Motor neuron (in vitro differentiated cells): ENCODE measurements around the gene RAD51B. TPM values are rescaled to one million over a fixed set of nuclear protein-coding genes. Genes with fewer than 3 reads are reported as not detected.
"Not testable (repeated sequence)": the region's sequence is repeated elsewhere in the genome, so short reads cannot be mapped to it uniquely, and the experiment has no call there.

Source experiments
- ATAC-seq, 8 experiments: fragments of 200-7000 bp; cut with Tn5 transposase; replicated peaks in 6 of 8; 2 replicates each; pipeline ENCODE4 v1.8.0; 2021; ENCODE audit warnings: mild to moderate bottlenecking in 8 of 8, moderate library complexity in 8 of 8
- H3K27ac ChIP-seq, 2 donors: fragments of 250-450 bp; sonication (Bioruptor Pico); 2 replicates each; pipeline ENCODE4 v1.9.0; 2021; ENCODE audit warnings: antibody characterized with exemption in 2 of 2, mild to moderate bottlenecking in 2 of 2, moderate library complexity in 1 of 2
- H3K4me1 ChIP-seq, 2 donors: fragments of 250-450 bp; sonication (Bioruptor Pico); replicated peaks in 1 of 2; 2 replicates each; pipeline ENCODE4 v1.6.1; 2021; ENCODE audit warnings: antibody characterized with exemption in 2 of 2, mild to moderate bottlenecking in 2 of 2, moderate library complexity in 1 of 2
- H3K4me3 ChIP-seq, 5 donors: fragments of 250-450 bp; sonication (Bioruptor Pico); 2 replicates each; pipeline ENCODE4 v1.9.0; 2021; ENCODE audit warnings: antibody characterized with exemption in 5 of 5, mild to moderate bottlenecking in 5 of 5, moderate library complexity in 4 of 5
- WGBS, 10 experiments: fragments of 450-650 bp; shearing (Covaris generic); methylation state at CpG; one replicate each; pipeline ENCODE4 v1.0.0; 2022; 5-methylcytosine and 5-hydroxymethylcytosine counted together
- in situ Hi-C, 9 experiments: fragments of 400-800 bp; cut with MboI; loops; one replicate each; pipeline ENCODE4 v1.15.0; 2021; ENCODE audit warnings: low sequenced_read_pairs in 9 of 9, low pct_unique_long_range_greater_than_20kb in 2 of 9; ENCODE audit not compliant: unreplicated experiment in 9 of 9
- total RNA-seq, 8 experiments: library from RNA; unstranded; fragments of 300-600 nt; gene quantifications; 2 replicates each; pipeline versions ENCODE4 v1.2.3 to v1.2.4, GENCODE V29; 2022

The RAD51B gene
- total RNA-seq, 8 experiments from 2014 or later: 5.4 to 37.7 (median 11.0) TPM

DNA sequence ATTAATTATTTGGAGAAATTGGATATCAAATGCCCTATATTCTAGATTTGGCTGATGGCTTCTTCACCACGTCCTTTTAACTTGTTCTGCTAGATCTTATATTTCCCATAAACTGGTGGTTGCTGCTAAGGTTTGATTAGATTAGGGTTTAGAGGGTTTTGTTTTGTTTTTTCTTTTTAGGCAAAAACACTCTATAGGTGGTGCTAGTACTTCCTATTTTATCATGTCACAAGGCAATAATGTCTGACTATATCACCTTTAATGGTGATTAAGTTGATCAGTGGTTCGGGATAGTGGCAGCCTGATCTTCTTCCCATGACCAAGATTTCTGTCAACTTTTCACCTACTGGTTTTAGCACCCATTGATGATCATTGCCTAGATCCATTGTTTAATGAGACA is 455.1 kb downstream of the RAD51B start:
- peaks cover 6 to 13% of the 10 kb centered on the region in 2 donors for H3K4me1 ChIP-seq
- no peak overlapping the region for H3K4me3 ChIP-seq
- no peak for ATAC-seq
- H3K27ac ChIP-seq: no peak overlapping the region
- 77 to 100% (median 97%) methylated on average over 1 to 2 of the region's 2 CpGs for WGBS, 10 experiments
- in situ Hi-C loops: loop anchor here in 2 of 9 experiments (25.0 kb wide), 2 partner anchors 238 to 513 kb away; partner anchors contain the start of gene ZFP36L1 (in 1 of the 2)

DNA sequence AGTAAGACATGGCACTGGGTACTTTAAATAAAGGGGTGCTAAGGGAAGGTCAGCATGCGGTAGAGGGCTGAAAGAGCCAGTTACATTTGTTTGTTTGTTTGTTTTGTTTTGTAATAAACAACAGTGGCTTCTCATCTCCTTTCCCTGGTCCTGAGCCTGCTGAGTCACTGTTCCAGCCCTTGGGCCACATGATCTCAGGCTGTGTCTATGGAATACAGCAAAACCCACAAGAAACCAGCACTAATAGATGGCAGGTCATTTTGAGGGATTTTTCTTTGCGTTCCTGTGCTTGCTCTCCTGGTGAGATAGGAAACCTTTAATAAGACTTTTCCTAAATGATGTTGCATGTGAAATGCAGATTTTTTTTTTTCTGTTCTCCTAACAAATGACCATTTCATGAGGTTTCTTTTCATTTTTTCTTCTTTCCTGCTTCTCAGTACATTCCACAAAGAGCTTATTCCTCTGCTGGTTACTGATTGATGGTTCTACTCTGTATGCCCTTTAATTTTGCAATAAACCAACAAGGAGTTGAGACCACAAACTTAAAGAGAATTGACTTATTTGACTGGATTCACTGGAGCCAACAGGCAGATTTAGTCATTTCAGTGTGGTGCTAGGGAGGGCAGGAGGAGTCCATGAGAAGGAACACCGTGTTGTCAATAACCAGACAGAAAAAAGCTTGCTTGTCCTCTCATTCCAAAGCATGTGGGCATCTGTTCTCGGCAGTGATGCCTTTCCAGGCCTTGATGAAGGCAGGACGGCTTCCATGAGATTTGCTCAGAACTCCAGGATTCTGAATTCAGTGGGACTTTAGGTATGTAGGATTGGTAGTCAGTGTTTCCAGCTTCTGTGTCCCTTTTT is 459.2 kb downstream of the RAD51B start:
- 36 to 100% (median 75%) methylated on average over 1 to 4 of the region's 5 CpGs for WGBS, 10 experiments
- Histone ChIP-seq H3K4me3 (no peak overlapping the region), H3K27ac (peak overlapping the region in 1 of 2 donors; percentile 12), H3K4me1 (peaks cover 0 to 9% of the 10 kb centered on the region in 2 donors)
- peak in 7 of 8 experiments; percentile 73 to 90 (median 80) for ATAC-seq
- in situ Hi-C loops: no loop called here

DNA sequence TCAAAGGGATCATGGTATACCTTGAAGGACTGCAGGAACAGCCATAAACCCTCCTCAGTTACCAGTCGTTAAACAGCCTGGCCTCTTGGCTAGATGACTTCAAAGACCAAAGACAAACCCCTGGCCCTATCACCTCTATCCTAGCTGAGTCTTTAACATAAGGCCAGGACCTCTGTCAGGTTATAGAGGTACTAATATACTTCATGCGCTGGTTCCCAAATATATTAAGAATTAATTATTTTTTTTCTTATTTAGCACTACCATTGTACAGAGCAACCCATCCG is 459.8 kb downstream of the RAD51B start:
- ATAC-seq: no peak

DNA sequence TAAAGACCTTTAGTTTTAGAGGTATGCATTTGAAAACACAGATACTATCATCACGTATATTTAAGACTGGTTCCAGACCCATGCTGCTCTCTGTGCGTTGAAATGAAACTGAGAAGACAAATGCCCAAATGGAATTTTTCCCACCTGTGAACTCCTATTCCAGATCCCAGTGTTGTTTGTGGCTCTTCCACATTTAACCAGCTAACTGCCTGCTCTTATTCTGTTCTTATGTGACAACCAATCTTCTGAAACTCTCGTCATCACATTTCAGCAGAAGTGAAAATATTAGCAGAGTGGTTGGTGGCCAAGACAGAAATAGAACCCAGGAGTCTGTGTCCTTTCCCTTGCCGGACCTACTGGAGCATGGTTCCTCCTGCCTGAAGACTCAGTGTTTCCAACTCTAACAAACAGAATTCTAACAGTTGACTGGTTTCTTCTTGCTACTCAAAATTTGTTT is 460.2 kb downstream of the RAD51B start:
- H3K4me3 ChIP-seq: no peak overlapping the region
- peaks cover 0 to 11% of the 10 kb centered on the region in 2 donors for H3K4me1 ChIP-seq
- 70 to 100% (median 90%) methylated on average over 1 to 4 of the region's 4 CpGs; no CpG with 5 or more reads in 1 of the 10 experiments for WGBS, 10 experiments
- H3K27ac ChIP-seq: no peak overlapping the region
- no peak for ATAC-seq
- in situ Hi-C loops: no loop called here

More for the DNA sequence above, 459.8 kb downstream of the RAD51B start:
- 76 to 100% (median 89%) methylated on average over 1 to 3 of the region's 3 CpGs; no CpG with 5 or more reads in 1 of the 10 experiments for WGBS, 10 experiments
- Histone ChIP-seq H3K4me1 (peaks cover 0 to 9% of the 10 kb centered on the region in 2 donors), H3K27ac (no peak overlapping the region), H3K4me3 (no peak overlapping the region)
- in situ Hi-C loops: no loop called here

DNA sequence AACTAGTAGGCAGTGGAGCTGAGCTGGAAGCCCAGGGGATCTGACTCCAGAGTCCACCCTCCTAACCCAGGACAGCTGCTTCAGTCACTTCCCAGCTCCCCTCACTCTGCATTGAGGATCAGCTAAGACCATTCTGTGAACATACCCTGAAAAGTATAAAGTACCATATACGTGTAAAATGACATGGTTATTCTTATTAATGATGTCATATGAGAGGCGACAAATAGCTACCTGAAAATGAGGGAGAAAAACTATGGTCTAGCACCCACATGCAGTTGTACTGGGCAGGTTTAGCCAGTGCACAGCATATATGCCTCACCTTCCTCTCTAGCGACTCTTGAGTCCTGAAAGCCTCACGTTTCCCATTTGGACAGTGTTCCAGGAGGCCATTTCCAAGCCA is 461.9 kb downstream of the RAD51B start:
- WGBS, 10 experiments: 44 to 100% (median 96%) methylated on average over 1 to 4 of the region's 4 CpGs; no CpG with 5 or more reads in 2 of the 10 experiments
- H3K4me1 ChIP-seq: peaks cover 0 to 19% of the 10 kb centered on the region in 2 donors
- H3K27ac ChIP-seq: no peak overlapping the region
- in situ Hi-C loops: no loop called here
- H3K4me3 ChIP-seq: no peak overlapping the region
- ATAC-seq: no peak

DNA sequence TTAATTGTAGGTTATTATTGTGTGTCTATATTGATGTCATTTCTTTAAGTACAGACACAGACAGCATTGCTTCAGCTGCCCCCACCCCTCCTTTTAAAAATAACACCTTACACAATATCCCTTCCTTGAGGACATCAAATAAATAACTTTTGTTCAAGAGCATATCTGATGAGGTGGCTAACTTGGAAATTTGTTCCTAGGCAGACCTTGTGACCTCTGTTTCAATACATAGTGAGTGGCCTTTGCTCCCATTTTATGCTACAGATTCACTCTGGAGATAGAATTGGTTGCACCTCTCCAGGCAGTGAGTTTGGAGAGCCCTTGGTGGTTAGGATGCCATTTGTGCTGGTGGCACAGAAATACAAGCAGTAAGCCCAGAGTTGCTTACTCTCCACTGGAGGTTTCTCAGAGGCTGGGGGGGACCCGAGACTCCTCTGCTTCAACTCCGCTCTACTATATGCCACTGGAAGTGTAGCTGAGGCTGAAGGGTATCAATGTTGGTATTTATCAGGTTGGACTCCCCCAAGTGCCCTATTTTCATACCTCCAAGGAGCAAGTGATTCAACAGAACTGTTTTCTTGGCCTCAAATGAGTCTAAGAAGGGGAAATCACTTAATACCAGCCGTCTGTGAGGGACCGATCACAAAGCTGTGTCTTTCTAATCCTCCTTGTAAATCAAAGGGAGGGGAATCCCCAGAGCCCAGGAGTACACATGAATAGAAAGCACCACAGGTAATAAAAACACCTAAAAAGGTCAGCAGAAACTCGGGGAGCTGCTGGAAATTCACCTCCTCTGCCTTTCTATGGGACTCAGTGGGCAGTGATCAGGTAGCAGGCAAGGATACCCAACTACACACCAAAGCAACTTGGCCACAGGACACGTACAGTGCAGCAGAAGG is 463.1 kb downstream of the RAD51B start:
- Histone ChIP-seq H3K27ac (no peak overlapping the region), H3K4me3 (no peak overlapping the region), H3K4me1 (peaks cover 0 to 19% of the 10 kb centered on the region in 2 donors)
- ATAC-seq: no peak
- WGBS, 10 experiments: 50 to 100% (median 85%) methylated on average over 2 to 3 of the region's 6 CpGs; no CpG with 5 or more reads in 4 of the 10 experiments
- in situ Hi-C loops: no loop called here

DNA sequence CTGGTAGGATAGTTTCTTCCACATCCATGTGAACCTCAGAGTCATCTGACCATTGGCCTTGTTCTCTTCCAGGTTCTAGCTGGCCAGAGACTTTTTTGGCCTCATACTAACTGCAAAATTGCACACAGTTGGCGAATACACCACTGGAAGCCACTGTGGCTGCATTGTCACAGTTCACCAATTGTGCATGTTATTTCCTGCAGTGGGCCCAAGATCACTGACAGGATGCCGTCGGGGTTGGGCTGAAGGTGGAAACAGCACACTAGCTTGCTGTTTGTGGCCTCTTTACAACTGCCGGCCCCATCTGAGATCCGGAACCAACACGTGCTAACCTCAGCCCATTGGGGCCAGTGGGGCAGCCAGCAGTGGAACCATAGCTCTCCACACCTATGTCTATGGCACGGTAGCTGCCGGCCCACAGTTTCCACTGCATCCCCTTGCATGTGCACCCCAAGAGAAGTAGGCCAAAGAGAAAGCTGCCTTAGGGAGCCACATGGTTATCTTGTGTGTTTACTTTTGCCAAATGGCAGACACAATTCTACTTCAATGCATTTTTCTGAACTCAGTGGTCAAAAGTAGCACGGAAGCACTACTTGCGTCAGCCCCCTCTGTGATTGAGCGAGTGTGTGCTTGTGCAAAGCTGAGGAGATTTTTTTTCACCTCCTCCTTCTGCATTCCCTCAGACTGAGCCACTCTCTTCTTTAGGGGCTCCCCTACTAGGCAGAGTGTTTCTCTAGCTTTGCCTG is 464.0 kb downstream of the RAD51B start:
- peaks cover 0 to 18% of the 10 kb centered on the region in 2 donors for H3K4me1 ChIP-seq
- in situ Hi-C loops: no loop called here
- WGBS, 10 experiments: 80 to 100% (median 89%) methylated on average over 1 to 9 of the region's 11 CpGs; no CpG with 5 or more reads in 3 of the 10 experiments
- ATAC-seq: no peak
- H3K27ac ChIP-seq: no peak overlapping the region
- H3K4me3 ChIP-seq: no peak overlapping the region

DNA sequence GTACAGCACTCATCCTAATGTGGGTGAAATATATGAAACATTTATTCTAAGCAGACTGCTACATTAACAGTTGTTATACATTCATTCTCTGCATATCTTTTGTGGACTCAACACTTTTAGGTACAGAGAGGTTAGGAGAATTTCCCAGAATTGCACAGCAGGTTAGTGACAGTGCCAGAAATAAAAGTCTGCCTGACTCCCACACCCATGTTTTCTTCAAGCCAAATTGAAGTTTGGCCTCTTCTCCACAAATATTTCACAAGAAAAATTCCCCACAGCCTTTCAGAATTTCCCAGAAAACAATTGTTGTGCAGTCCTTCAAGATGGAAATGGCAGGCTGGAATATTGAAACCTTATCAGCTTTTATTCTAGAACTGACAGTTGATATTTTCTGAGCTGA is 464.8 kb downstream of the RAD51B start:
- in situ Hi-C loops: no loop called here
- no peak overlapping the region for H3K27ac ChIP-seq

DNA sequence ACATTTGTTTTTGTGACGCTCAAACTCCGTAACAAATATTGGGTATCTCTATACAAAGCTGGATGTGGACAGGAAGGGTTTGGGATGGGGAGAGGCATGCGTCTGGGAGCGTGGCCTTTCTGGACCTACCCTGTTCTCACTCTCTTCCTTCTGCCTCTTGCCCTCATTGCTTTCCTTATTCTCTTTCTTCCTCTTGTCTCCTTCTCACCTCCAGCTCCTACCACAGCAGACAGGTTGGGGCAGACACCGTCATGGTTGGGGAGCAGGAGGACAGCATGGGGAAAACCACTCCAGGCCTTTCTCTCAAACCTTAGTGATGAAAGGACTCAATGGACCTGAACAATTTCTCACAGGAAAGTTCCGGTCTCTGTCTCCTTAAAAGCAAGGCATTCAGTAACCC is 465.3 kb downstream of the RAD51B start:
- Histone ChIP-seq H3K4me3 (no peak overlapping the region), H3K4me1 (peaks cover 2 to 12% of the 10 kb centered on the region in 2 donors), H3K27ac (no peak overlapping the region)
- ATAC-seq: no peak
- in situ Hi-C loops: no loop called here
- 30 to 100% (median 89%) methylated on average over 2 to 6 of the region's 6 CpGs for WGBS, 10 experiments

More for the DNA sequence above, 464.8 kb downstream of the RAD51B start:
- Histone ChIP-seq H3K4me3 (no peak overlapping the region), H3K4me1 (peaks cover 0 to 10% of the 10 kb centered on the region in 2 donors)
- no peak for ATAC-seq

DNA sequence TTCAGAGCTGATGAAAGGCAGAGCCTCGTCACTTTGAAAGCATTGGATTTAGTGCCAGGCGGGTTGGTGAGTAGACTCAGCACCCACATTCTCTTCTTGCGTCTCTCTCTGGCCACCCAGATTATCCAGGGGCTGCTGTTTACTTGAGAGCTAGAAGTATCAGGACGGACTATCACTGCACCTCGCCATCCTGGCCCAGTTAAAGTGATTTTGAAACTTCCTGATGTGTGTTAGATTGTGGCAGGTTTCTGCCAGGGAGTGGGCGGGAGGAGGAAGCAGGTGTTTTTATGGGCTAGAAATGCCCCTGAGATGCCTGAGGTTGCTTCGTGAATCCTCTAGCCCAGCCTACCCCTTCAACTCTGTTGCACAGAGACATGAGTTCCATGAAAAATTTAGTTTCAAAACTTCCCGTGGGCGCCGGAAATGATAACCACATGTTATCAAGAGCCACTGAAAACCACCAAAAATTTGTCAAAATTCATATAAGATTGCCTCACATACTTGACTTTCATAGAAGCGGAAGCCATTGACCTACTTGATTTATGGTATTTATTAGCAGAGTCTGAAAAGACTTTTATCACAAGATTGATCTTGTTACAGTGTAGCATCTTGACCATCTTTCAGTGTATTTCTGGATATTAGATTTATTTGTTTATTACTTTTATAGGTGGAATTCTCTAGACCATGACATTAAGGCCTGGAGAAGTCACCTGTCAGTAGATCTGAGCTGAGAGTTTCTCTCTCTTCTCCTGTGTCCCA is 466.0 kb downstream of the RAD51B start:
- Histone ChIP-seq H3K4me1 (peaks cover 9 to 17% of the 10 kb centered on the region in 2 donors), H3K4me3 (no peak overlapping the region), H3K27ac (no peak overlapping the region)
- in situ Hi-C loops: no loop called here
- no peak for ATAC-seq
- 29 to 100% (median 84%) methylated on average over 2 to 11 of the region's 11 CpGs; no CpG with 5 or more reads in 1 of the 10 experiments for whole genome bisulfite sequencing, 10 experiments

DNA sequence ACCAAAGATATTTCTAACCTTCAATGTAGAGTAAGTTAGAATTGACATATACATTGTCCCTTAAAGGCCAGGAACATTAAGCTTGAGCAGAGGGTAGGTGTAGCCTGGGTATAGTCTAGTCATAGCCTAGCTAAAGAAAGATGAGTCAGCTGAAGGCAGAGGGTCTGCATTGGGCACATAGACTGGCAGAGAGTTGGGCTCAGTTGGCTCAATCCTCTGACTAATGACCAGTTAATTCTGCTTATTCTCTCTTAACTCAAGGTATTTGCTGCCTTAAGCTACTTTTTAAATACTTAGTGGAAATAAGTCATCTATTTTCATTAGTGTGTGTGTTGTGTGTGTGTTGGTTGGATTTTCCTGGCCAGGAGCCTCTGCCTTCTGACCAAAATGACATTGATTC is 467.1 kb downstream of the RAD51B start:
- no peak for ATAC-seq
- no peak overlapping the region for H3K27ac ChIP-seq
- in situ Hi-C loops: no loop called here
- no peak overlapping the region for H3K4me3 ChIP-seq
- H3K4me1 ChIP-seq: peaks cover 9 to 17% of the 10 kb centered on the region in 2 donors

DNA sequence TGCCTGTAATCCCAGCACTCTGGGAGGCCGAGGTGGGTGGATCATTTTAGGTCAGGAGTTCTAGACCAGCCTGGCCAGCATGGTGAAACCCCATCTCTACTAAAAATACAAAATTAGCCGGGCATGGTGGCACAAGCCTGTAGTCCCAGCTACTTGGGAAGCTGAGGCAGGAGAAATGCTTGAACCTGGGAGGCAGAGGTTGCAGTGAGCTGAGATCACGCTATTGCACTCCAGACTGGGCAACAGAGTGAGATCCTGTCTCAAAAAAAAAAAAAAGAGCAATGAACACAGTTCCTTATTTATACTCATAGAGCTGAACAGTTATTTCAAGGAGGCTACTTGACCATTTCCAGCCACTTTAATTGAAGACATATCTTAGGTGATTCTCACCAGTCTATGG is 469.9 kb downstream of the RAD51B start:
- in situ Hi-C loops, H3K4me3 ChIP-seq, ATAC-seq, H3K27ac ChIP-seq: not testable (repeated sequence)
- 89 to 100% (median 100%) methylated on average over 1 to 3 of the region's 3 CpGs; no CpG with 5 or more reads in 3 of the 10 experiments for WGBS, 10 experiments
- H3K4me1 ChIP-seq: peaks cover 16 to 18% of the 10 kb centered on the region in 2 donors
